GM18519 (cell line): Measurements from ENCODE around the gene ASCC3.
"Not testable (repeated sequence)": the region's sequence is repeated elsewhere in the genome, so short reads cannot be mapped to it uniquely, and the experiment has no call there.

Source experiments
- ATAC-seq: cut with Tn5 transposase; IDR thresholded peaks from one replicate; pipeline ENCODE4 v1.9.1; 2021; ENCODE audit warnings: mild to moderate bottlenecking, moderate library complexity; ENCODE audit not compliant: unreplicated experiment, low FRiP score

Gene ASCC3

GRCh38 chr6:100880853-100881706 lies at the start of gene ASCC3:
Gene ASCC3, minus strand, starts transcription at chr6:100881329. Its CDS starts 13,332 bp downstream, at chr6:100867997.
- peak; percentile 98 for ATAC-seq

GRCh38 chr6:100925749-100926148 lies 44.6 kb upstream of the ASCC3 start:
- no peak for ATAC-seq

GRCh38 chr6:100924534-100925227 lies 43.6 kb upstream of the ASCC3 start:
- no peak for ATAC-seq

- ATAC-seq: no peak
These were observed 42.5 kb upstream of the ASCC3 start for GRCh38 chr6:100923481-100924165.

GRCh38 chr6:100920028-100920605 lies 39.0 kb upstream of the ASCC3 start:
- ATAC-seq: no peak

GRCh38 chr6:100918152-100918551 lies 37.0 kb upstream of the ASCC3 start:
- no peak for ATAC-seq

- no peak for ATAC-seq
These were observed 34.7 kb upstream of the ASCC3 start for GRCh38 chr6:100915876-100916275.

GRCh38 chr6:100913400-100914276 lies 32.5 kb upstream of the ASCC3 start:
- no peak for ATAC-seq

GRCh38 chr6:100906325-100906724 lies 25.2 kb upstream of the ASCC3 start:
- no peak for ATAC-seq

GRCh38 chr6:100905067-100905466 lies 23.9 kb upstream of the ASCC3 start:
- no peak for ATAC-seq

- no peak for ATAC-seq
These were observed 23.2 kb upstream of the ASCC3 start for GRCh38 chr6:100904316-100904715.

- ATAC-seq: no peak
These were observed 20.5 kb upstream of the ASCC3 start for GRCh38 chr6:100901582-100901981.

GRCh38 chr6:100899202-100899601 lies 18.1 kb upstream of the ASCC3 start:
- no peak for ATAC-seq

- no peak for ATAC-seq
These were observed 16.5 kb upstream of the ASCC3 start for GRCh38 chr6:100897671-100898070.

- ATAC-seq: no peak
These were observed 12.6 kb upstream of the ASCC3 start for GRCh38 chr6:100893743-100894142.

- no peak for ATAC-seq
These were observed 11.6 kb upstream of the ASCC3 start for GRCh38 chr6:100892693-100893092.

GRCh38 chr6:100892116-100892515 lies 11.0 kb upstream of the ASCC3 start:
- no peak for ATAC-seq

GRCh38 chr6:100891079-100891478 lies 9.9 kb upstream of the ASCC3 start:
- no peak for ATAC-seq

- not testable (repeated sequence) for ATAC-seq
These were observed 9.5 kb upstream of the ASCC3 start for GRCh38 chr6:100890646-100891045.

GRCh38 chr6:100889351-100889750 lies 8.2 kb upstream of the ASCC3 start:
- no peak for ATAC-seq
